ENCODE measurements around the gene IFT27. TPM values are rescaled to one million over a fixed set of nuclear protein-coding genes. Genes with fewer than 3 reads are reported as not detected.

IFT27 gene
- polyA plus RNA-seq, 1 donor (not counting 4 experiments of a cell fraction or from before 2014, with no cell fraction given), result 18.5 TPM

- Histone ChIP-seq H3K9me3 (ENCODE audit: control insufficient read depth, low read depth, low read length) (no peaks in the 10 kb centered on the region), H3K9me1 (ENCODE audit: control insufficient read depth, extremely low read depth, insufficient read depth, low read length) (peaks cover 2% of the 10 kb centered on the region), H3K27ac (ENCODE audit: control insufficient read depth, insufficient read depth, low read length) (no peak overlapping the region), H3K4me1 (ENCODE audit: control insufficient read depth, extremely low read depth, insufficient read depth, low read length) (peaks cover 17% of the 10 kb centered on the region), H3K4me2 (ENCODE audit: control insufficient read depth, extremely low read depth, insufficient read depth, low read depth, low read length) (no peak overlapping the region), H3K79me2 (ENCODE audit: control insufficient read depth, insufficient read depth, low read length) (no peaks in the 10 kb centered on the region), H3K4me3 (ENCODE audit: control insufficient read depth in 2 of 3, extremely low read depth in 1 of 3, insufficient read depth in 2 of 3, low read depth in 1 of 3, low read length in 3 of 3) (no peak overlapping the region), H4K20me1 (ENCODE audit: control insufficient read depth, extremely low read depth, insufficient read depth, low read length) (no peaks in the 10 kb centered on the region), H3K27me3 (ENCODE audit: control insufficient read depth, extremely low read depth, insufficient read depth, low read length) (no peaks in the 10 kb centered on the region), H3K9ac (ENCODE audit: control insufficient read depth, extremely low read depth, insufficient read depth, low read length) (no peak overlapping the region), H2AFZ (ENCODE audit: control insufficient read depth, low read length) (no peak overlapping the region), H3K36me3 (ENCODE audit: control insufficient read depth in 2 of 2, extremely low read depth in 1 of 2, insufficient read depth in 2 of 2, low read length in 2 of 2) (peaks cover 0 to 1% of the 10 kb centered on the region in 2 experiments)
- DNase-seq (ENCODE audit: low read depth, low spot score) (no peak), FAIRE-seq (no peak)
- dilution Hi-C loops (cut with MboI; ENCODE audit: extremely low pct_ligation_motif_present, low sequenced_read_pairs), result no loop called here
- no peak for TF ChIP-seq EZH2 (IDR thresholded peaks at IDR 0.05; ENCODE audit: low read length)
- TF ChIP-seq CTCF (optimal IDR thresholded peaks at IDR 0.05 in 1 of 3, IDR thresholded peaks at IDR 0.05 in 1 of 3, conservative IDR thresholded peaks at IDR 0.05 in 1 of 3; ENCODE audit: extremely low read depth in 1 of 3, insufficient read depth in 2 of 3, low read length in 3 of 3), result no peak
These were observed 15.1 kb downstream of the IFT27 start for GRCh38 chr22:36760786-36761185.

GRCh38 chr22:36759481-36760159 lies 16.3 kb downstream of the IFT27 start:
- Histone ChIP-seq H3K79me2 (ENCODE audit: control insufficient read depth, insufficient read depth, low read length) (no peaks in the 10 kb centered on the region), H3K4me2 (ENCODE audit: control insufficient read depth, extremely low read depth, insufficient read depth, low read depth, low read length) (no peak overlapping the region), H3K9me1 (ENCODE audit: control insufficient read depth, extremely low read depth, insufficient read depth, low read length) (peaks cover 2% of the 10 kb centered on the region), H3K27ac (ENCODE audit: control insufficient read depth, insufficient read depth, low read length) (no peak overlapping the region), H4K20me1 (ENCODE audit: control insufficient read depth, extremely low read depth, insufficient read depth, low read length) (no peaks in the 10 kb centered on the region), H3K36me3 (ENCODE audit: control insufficient read depth in 2 of 2, extremely low read depth in 1 of 2, insufficient read depth in 2 of 2, low read length in 2 of 2) (peaks cover 0 to 1% of the 10 kb centered on the region in 2 experiments), H2AFZ (ENCODE audit: control insufficient read depth, low read length) (no peak overlapping the region), H3K4me3 (ENCODE audit: control insufficient read depth in 2 of 3, extremely low read depth in 1 of 3, insufficient read depth in 2 of 3, low read depth in 1 of 3, low read length in 3 of 3) (no peak overlapping the region), H3K4me1 (ENCODE audit: control insufficient read depth, extremely low read depth, insufficient read depth, low read length) (peaks cover 16% of the 10 kb centered on the region), H3K27me3 (ENCODE audit: control insufficient read depth, extremely low read depth, insufficient read depth, low read length) (no peaks in the 10 kb centered on the region), H3K9ac (ENCODE audit: control insufficient read depth, extremely low read depth, insufficient read depth, low read length) (no peak overlapping the region), H3K9me3 (ENCODE audit: control insufficient read depth, low read depth, low read length) (no peaks in the 10 kb centered on the region)
- TF ChIP-seq CTCF (optimal IDR thresholded peaks at IDR 0.05 in 1 of 3, IDR thresholded peaks at IDR 0.05 in 1 of 3, conservative IDR thresholded peaks at IDR 0.05 in 1 of 3; ENCODE audit: extremely low read depth in 1 of 3, insufficient read depth in 2 of 3, low read length in 3 of 3) (no peak), EZH2 (IDR thresholded peaks at IDR 0.05; ENCODE audit: low read length) (no peak)
- DNase-seq (ENCODE audit: low read depth, low spot score), result no peak
- dilution Hi-C loops (cut with MboI; ENCODE audit: extremely low pct_ligation_motif_present, low sequenced_read_pairs), result no loop called here
- no peak for FAIRE-seq
